IPS-18a (cell line): Measurements from ENCODE around the gene DYRK3.

ENCODE experiments used
- H3K27ac ChIP-seq: one replicate; pipeline ENCODE4 v1.5.1; 2013; ENCODE audit warnings: low read length
- H3K27me3 ChIP-seq: one replicate; pipeline ENCODE4 v1.6.1; 2013; ENCODE audit warnings: mild to moderate bottlenecking, low read length; ENCODE audit not compliant: control insufficient read depth, insufficient read depth
- H3K36me3 ChIP-seq: one replicate; pipeline ENCODE4 v1.6.1; 2013; ENCODE audit warnings: low read depth, low read length; ENCODE audit not compliant: control insufficient read depth
- H3K4me1 ChIP-seq: one replicate; pipeline ENCODE4 v1.6.1; 2013; ENCODE audit warnings: low read depth, low read length; ENCODE audit not compliant: control insufficient read depth
- H3K4me3 ChIP-seq: one replicate; pipeline ENCODE4 v1.5.1; 2013; ENCODE audit warnings: low read length
- H3K9ac ChIP-seq: one replicate; pipeline ENCODE4 v1.6.1; 2013; ENCODE audit warnings: mild to moderate bottlenecking, low read length, moderate library complexity
- H3K9me3 ChIP-seq: one replicate; pipeline ENCODE4 v1.6.1; 2013; ENCODE audit warnings: low read depth, low read length; ENCODE audit not compliant: control insufficient read depth

DYRK3 gene

GRCh38 chr1:206686478-206687249 lies 51.3 kb downstream of the DYRK3 start:
- H3K9me3 ChIP-seq, result no peaks in the 10 kb centered on the region
- no peak overlapping the region for H3K27ac ChIP-seq
- peak overlapping the region; percentile 87 for H3K4me3 ChIP-seq
- H3K36me3 ChIP-seq, result no peaks in the 10 kb centered on the region
- peak overlapping the region; percentile 81 for H3K9ac ChIP-seq
- H3K4me1 ChIP-seq, result peaks cover 40% of the 10 kb centered on the region
- peaks cover 48% of the 10 kb centered on the region for H3K27me3 ChIP-seq

- Histone ChIP-seq H3K4me3 (peak overlapping the region; percentile 51), H3K4me1 (peaks cover 40% of the 10 kb centered on the region), H3K36me3 (no peaks in the 10 kb centered on the region), H3K27me3 (peaks cover 41% of the 10 kb centered on the region), H3K9ac (no peak overlapping the region), H3K27ac (no peak overlapping the region), H3K9me3 (no peaks in the 10 kb centered on the region)
Observed at GRCh38 chr1:206687251-206687914, 52.0 kb downstream of the DYRK3 start.

GRCh38 chr1:206687915-206688442 lies 52.6 kb downstream of the DYRK3 start:
- Histone ChIP-seq H3K9me3 (no peaks in the 10 kb centered on the region), H3K27me3 (peaks cover 35% of the 10 kb centered on the region), H3K9ac (peak overlapping the region; percentile 52), H3K36me3 (no peaks in the 10 kb centered on the region), H3K4me1 (peaks cover 40% of the 10 kb centered on the region), H3K4me3 (peak overlapping the region; percentile 51), H3K27ac (peak overlapping the region; percentile 22)

- no peaks in the 10 kb centered on the region for H3K36me3 ChIP-seq
Observed at GRCh38 chr1:206690516-206690915, 55.2 kb downstream of the DYRK3 start.

GRCh38 chr1:206691604-206692003 lies 56.3 kb downstream of the DYRK3 start:
- Histone ChIP-seq H3K27ac (no peak overlapping the region), H3K36me3 (no peaks in the 10 kb centered on the region), H3K4me1 (peaks cover 48% of the 10 kb centered on the region), H3K9me3 (no peaks in the 10 kb centered on the region), H3K4me3 (no peak overlapping the region), H3K9ac (no peak overlapping the region), H3K27me3 (peaks cover 10% of the 10 kb centered on the region)

More at GRCh38 chr1:206690516-206690915, 55.2 kb downstream of the DYRK3 start:
- no peak overlapping the region for H3K9ac ChIP-seq
- peaks cover 50% of the 10 kb centered on the region for H3K4me1 ChIP-seq
- no peaks in the 10 kb centered on the region for H3K9me3 ChIP-seq
- no peak overlapping the region for H3K4me3 ChIP-seq
- H3K27me3 ChIP-seq, result peaks cover 19% of the 10 kb centered on the region
- H3K27ac ChIP-seq, result no peak overlapping the region

- no peaks in the 10 kb centered on the region for H3K9me3 ChIP-seq
- H3K9ac ChIP-seq, result no peak overlapping the region
- H3K27ac ChIP-seq, result no peak overlapping the region
- H3K27me3 ChIP-seq, result no peaks in the 10 kb centered on the region
- H3K4me3 ChIP-seq, result no peak overlapping the region
- H3K4me1 ChIP-seq, result peaks cover 40% of the 10 kb centered on the region
- H3K36me3 ChIP-seq, result no peaks in the 10 kb centered on the region
Observed at GRCh38 chr1:206693029-206693428, 57.7 kb downstream of the DYRK3 start.

GRCh38 chr1:206693592-206693991 lies 58.3 kb downstream of the DYRK3 start:
- Histone ChIP-seq H3K4me1 (peaks cover 36% of the 10 kb centered on the region), H3K36me3 (no peaks in the 10 kb centered on the region), H3K9me3 (no peaks in the 10 kb centered on the region), H3K27ac (no peak overlapping the region), H3K4me3 (no peak overlapping the region), H3K9ac (no peak overlapping the region), H3K27me3 (no peaks in the 10 kb centered on the region)

GRCh38 chr1:206694171-206695124 lies 59.1 kb downstream of the DYRK3 start:
- H3K9me3 ChIP-seq, result no peaks in the 10 kb centered on the region
- peaks cover 27% of the 10 kb centered on the region for H3K4me1 ChIP-seq
- no peak overlapping the region for H3K9ac ChIP-seq
- H3K27ac ChIP-seq, result no peak overlapping the region
- H3K36me3 ChIP-seq, result no peaks in the 10 kb centered on the region
- no peaks in the 10 kb centered on the region for H3K27me3 ChIP-seq
- H3K4me3 ChIP-seq, result no peak overlapping the region

- H3K9me3 ChIP-seq, result no peaks in the 10 kb centered on the region
- no peak overlapping the region for H3K27ac ChIP-seq
- H3K4me3 ChIP-seq, result no peak overlapping the region
- no peaks in the 10 kb centered on the region for H3K27me3 ChIP-seq
- peaks cover 27% of the 10 kb centered on the region for H3K4me1 ChIP-seq
- no peak overlapping the region for H3K9ac ChIP-seq
- no peaks in the 10 kb centered on the region for H3K36me3 ChIP-seq
Observed at GRCh38 chr1:206695733-206696132, 60.4 kb downstream of the DYRK3 start.

GRCh38 chr1:206696812-206697585 lies 61.7 kb downstream of the DYRK3 start:
- Histone ChIP-seq H3K9ac (no peak overlapping the region), H3K4me1 (peaks cover 27% of the 10 kb centered on the region), H3K27ac (no peak overlapping the region), H3K27me3 (no peaks in the 10 kb centered on the region), H3K9me3 (no peaks in the 10 kb centered on the region), H3K4me3 (no peak overlapping the region), H3K36me3 (no peaks in the 10 kb centered on the region)
